GM21360 (cell line): ENCODE measurements around the gene DCLK3.

Source experiments
- ATAC-seq: cut with Tn5 transposase; IDR thresholded peaks from one replicate; pipeline ENCODE4 v1.9.1; 2021; ENCODE audit warnings: mild to moderate bottlenecking, moderate library complexity; ENCODE audit not compliant: unreplicated experiment

Gene DCLK3

GRCh38 chr3:36678216-36679013 lies 85.9 kb downstream of the DCLK3 start:
- no peak for ATAC-seq

GRCh38 chr3:36677331-36678007 lies 86.9 kb downstream of the DCLK3 start:
- peak; percentile 76 for ATAC-seq

DNA sequence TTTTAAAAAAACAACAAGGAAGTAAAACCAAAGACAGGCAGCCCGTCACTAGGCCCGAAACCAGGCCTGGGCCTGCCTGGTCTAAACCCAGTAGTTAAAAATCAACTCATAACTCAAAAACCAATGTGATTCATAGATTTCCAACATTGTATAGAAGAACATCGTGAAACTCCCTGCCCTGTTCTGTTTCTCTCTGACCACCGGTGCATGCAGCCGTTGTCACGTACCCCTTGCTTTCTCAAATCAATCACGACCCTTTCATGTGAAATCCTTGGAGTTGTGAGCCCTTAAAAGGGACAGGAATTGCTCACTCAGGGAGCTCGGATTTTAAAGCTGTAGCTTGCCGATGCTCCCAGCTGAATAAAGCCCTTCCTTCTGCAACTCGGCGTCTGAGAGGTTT lies 89.5 kb downstream of the DCLK3 start:
- no peak for ATAC-seq

- no peak for ATAC-seq
Measured at GRCh38 chr3:36669764-36670163, 94.6 kb downstream of the DCLK3 start.

GRCh38 chr3:36666166-36666565 lies 98.2 kb downstream of the DCLK3 start:
- ATAC-seq: no peak

GRCh38 chr3:36663666-36664291 lies 100.6 kb downstream of the DCLK3 start:
- no peak for ATAC-seq

- no peak for ATAC-seq
Measured at GRCh38 chr3:36662626-36663025, 101.7 kb downstream of the DCLK3 start.
